Sigmoid colon (tissue), 7 donors: ENCODE results near the gene NCKAP5. TPM values are rescaled to one million over a fixed set of nuclear protein-coding genes. Genes with fewer than 3 reads are reported as not detected.

Experiments
- DNase-seq: peaks from one replicate; pipeline ENCODE4 v3.0.0-alpha.2; 2019
- H3K27ac ChIP-seq, 4 donors: fragments of 200-600 bp; sonication (generic); one replicate each; pipeline ENCODE4 v1.5.1; 2016 to 2019; ENCODE audit warnings: mild to moderate bottlenecking in 1 of 4
- H3K27me3 ChIP-seq, 3 donors: fragments of 200-600 bp; sonication (generic); one replicate each; pipeline ENCODE4 v1.5.1; 2019; ENCODE audit warnings: mild to moderate bottlenecking in 1 of 3
- H3K36me3 ChIP-seq, 4 donors: fragments of 200-600 bp; sonication (generic); one replicate each; pipeline ENCODE4 v1.5.1; 2016 to 2019
- H3K4me1 ChIP-seq, 4 donors: fragments of 200-600 bp; sonication (generic); one replicate each; pipeline ENCODE4 v1.5.1; 2017 to 2019
- H3K4me3 ChIP-seq, 4 donors: fragments of 200-600 bp; sonication (generic); one replicate each; pipeline ENCODE4 v1.5.1; 2017 to 2019; ENCODE audit warnings: mild to moderate bottlenecking in 2 of 4, moderate library complexity in 1 of 4
- H3K9me3 ChIP-seq, 4 donors: fragments of 200-600 bp in 3 of 4; sonication (generic) in 3 of 4; one replicate each; pipeline versions ENCODE4 v1.5.1 to v1.6.1; 2013 to 2019
- CTCF ChIP-seq, 4 experiments: fragments of 450-650 bp in 3 of 4; fragments of 200-600 bp in 1 of 4; IDR thresholded peaks; one replicate each; pipeline ENCODE4 v1.5.1; 2016 to 2019; ENCODE audit warnings: antibody characterized with exemption in 4 of 4, mild to moderate bottlenecking in 3 of 4, moderate library complexity in 2 of 4
- EP300 ChIP-seq, 4 donors: sonication (generic); formaldehyde crosslinking; IDR thresholded peaks; one replicate each; pipeline ENCODE4 v1.6.1; 2017; ENCODE audit warnings: antibody characterized with exemption in 4 of 4
- POLR2A ChIP-seq, 2 donors: fragments of 450-650 bp; IDR thresholded peaks; one replicate each; pipeline ENCODE4 v1.6.1; 2016; ENCODE audit warnings: antibody characterized with exemption in 2 of 2, mild to moderate bottlenecking in 2 of 2, moderate library complexity in 2 of 2
- POLR2AphosphoS5 ChIP-seq, 4 donors: sonication (generic); formaldehyde crosslinking; IDR thresholded peaks; one replicate each; pipeline ENCODE4 v1.6.1; 2017; ENCODE audit warnings: antibody characterized with exemption in 4 of 4
- WGBS, 2 donors: extraction: QIAGEN DNeasy Blood & Tissue Kit; methylation state at CpG; one replicate each; pipeline ENCODE4 v1.1.7; 2013; 5-methylcytosine and 5-hydroxymethylcytosine counted together
- intact Hi-C: fragments of 100-400 bp; cut with DNase I; formaldehyde crosslinking; loops from one replicate; pipeline ENCODE4 v1.15.1; 2023
- polyA plus RNA-seq, 3 donors: library from polyadenylated mRNA; stranded (reverse); fragments of 200-250 nt; gene quantifications; one replicate each; pipeline ENCODE4 v1.2.3, GENCODE V29; 2013
- total RNA-seq, 4 donors: library from RNA; depleted of rRNA; stranded (reverse); fragments of >200 nt; gene quantifications; one replicate each; pipeline ENCODE4 v1.1.0, GENCODE V29; 2016
- donor health status: healthy with polysubstance abuse.
- donor health status: Bipolar disorder and iron deficiency.
- donor health status: healthy.

The NCKAP5 gene
- total and polyA plus RNA-seq, 7 donors: under 0.01 to 3.7 (median 0.60) TPM

GRCh38 chr2:133390156-133390555 lies 178.1 kb downstream of the NCKAP5 start:
- Histone ChIP-seq H3K4me3 (no peak overlapping the region), H3K4me1 (no peaks in the 10 kb centered on the region), H3K27ac (no peak overlapping the region), H3K36me3 (no peaks in the 10 kb centered on the region), H3K27me3 (no peaks in the 10 kb centered on the region), H3K9me3 (peaks cover 0 to 8% (median 1%) of the 10 kb centered on the region in 4 donors)
- no peak for TF ChIP-seq EP300 (IDR thresholded peaks at IDR 0.05)
- TF ChIP-seq CTCF (IDR thresholded peaks at IDR 0.05): no peak
- no peak for TF ChIP-seq POLR2A (IDR thresholded peaks at IDR 0.05)
- TF ChIP-seq POLR2AphosphoS5 (IDR thresholded peaks at IDR 0.05): no peak
- intact Hi-C loops: no loop called here
- DNase-seq: no peak
- WGBS, 2 donors: 93 to 95% methylated on average over 4 of the region's 4 CpGs

GRCh38 chr2:133389569-133389968 lies 178.7 kb downstream of the NCKAP5 start:
- no peak for DNase-seq
- 26 to 65% methylated on average over 5 of the region's 5 CpGs for WGBS, 2 donors
- intact Hi-C loops: no loop called here
- TF ChIP-seq CTCF (IDR thresholded peaks at IDR 0.05) (no peak), POLR2AphosphoS5 (IDR thresholded peaks at IDR 0.05) (no peak), POLR2A (IDR thresholded peaks at IDR 0.05) (no peak), EP300 (IDR thresholded peaks at IDR 0.05) (no peak)
- H3K27ac ChIP-seq: no peak overlapping the region
- H3K27me3 ChIP-seq: no peaks in the 10 kb centered on the region
- H3K36me3 ChIP-seq: no peaks in the 10 kb centered on the region
- H3K4me3 ChIP-seq: no peak overlapping the region
- peaks cover 0 to 8% (median 1%) of the 10 kb centered on the region in 4 donors for H3K9me3 ChIP-seq
- no peaks in the 10 kb centered on the region for H3K4me1 ChIP-seq

- Histone ChIP-seq H3K27ac (no peak overlapping the region), H3K4me3 (no peak overlapping the region), H3K4me1 (peaks cover 0 to 2% (median 0%) of the 10 kb centered on the region in 4 donors), H3K36me3 (no peaks in the 10 kb centered on the region), H3K9me3 (no peaks in the 10 kb centered on the region), H3K27me3 (no peaks in the 10 kb centered on the region)
- TF ChIP-seq CTCF (IDR thresholded peaks at IDR 0.05): no peak
- no peak for TF ChIP-seq EP300 (IDR thresholded peaks at IDR 0.05)
- no peak for TF ChIP-seq POLR2A (IDR thresholded peaks at IDR 0.05)
- no peak for TF ChIP-seq POLR2AphosphoS5 (IDR thresholded peaks at IDR 0.05)
- intact Hi-C loops: no loop called here
- no peak for DNase-seq
Observed at GRCh38 chr2:133382566-133382965, 185.7 kb downstream of the NCKAP5 start.

GRCh38 chr2:133380991-133381390 lies 187.3 kb downstream of the NCKAP5 start:
- Histone ChIP-seq H3K27ac (no peak overlapping the region), H3K36me3 (no peaks in the 10 kb centered on the region), H3K4me3 (no peak overlapping the region), H3K27me3 (no peaks in the 10 kb centered on the region), H3K4me1 (peaks cover 0 to 7% (median 3%) of the 10 kb centered on the region in 4 donors), H3K9me3 (no peaks in the 10 kb centered on the region)
- TF ChIP-seq EP300 (IDR thresholded peaks at IDR 0.05): no peak
- TF ChIP-seq POLR2A (IDR thresholded peaks at IDR 0.05): no peak
- TF ChIP-seq CTCF (IDR thresholded peaks at IDR 0.05): no peak
- TF ChIP-seq POLR2AphosphoS5 (IDR thresholded peaks at IDR 0.05): no peak
- WGBS, 2 donors: 76 to 85% methylated on average over 3 of the region's 3 CpGs
- DNase-seq: no peak
- intact Hi-C loops: no loop called here

- H3K27ac ChIP-seq: no peak overlapping the region
- intact Hi-C loops: no loop called here
- H3K9me3 ChIP-seq: no peaks in the 10 kb centered on the region
- no peaks in the 10 kb centered on the region for H3K27me3 ChIP-seq
- 79 to 84% methylated on average over 7 of the region's 7 CpGs for WGBS, 2 donors
- TF ChIP-seq POLR2A (IDR thresholded peaks at IDR 0.05): no peak
- no peak for TF ChIP-seq CTCF (IDR thresholded peaks at IDR 0.05)
- TF ChIP-seq POLR2AphosphoS5 (IDR thresholded peaks at IDR 0.05): no peak
- TF ChIP-seq EP300 (IDR thresholded peaks at IDR 0.05): no peak
- no peak for DNase-seq
- no peak overlapping the region for H3K4me3 ChIP-seq
- H3K4me1 ChIP-seq: peaks cover 0 to 7% (median 3%) of the 10 kb centered on the region in 4 donors
- no peaks in the 10 kb centered on the region for H3K36me3 ChIP-seq
Observed at GRCh38 chr2:133378928-133379549, 189.2 kb downstream of the NCKAP5 start.
